ENCODE measurements around the gene CSF1.

Gene CSF1

GRCh38 chr1:109923131-109923945 is 12.7 kb downstream of the CSF1 start:
- DNase-seq = no peak

GRCh38 chr1:109923946-109924275 is 13.3 kb downstream of the CSF1 start:
- DNase-seq = no peak

- DNase-seq = no peak
These were observed 13.7 kb downstream of the CSF1 start for GRCh38 chr1:109924316-109924715.

GRCh38 chr1:109925159-109925990 is 14.7 kb downstream of the CSF1 start:
- DNase-seq = no peak

- DNase-seq = no peak
These were observed 16.1 kb downstream of the CSF1 start for GRCh38 chr1:109926662-109927300.

GRCh38 chr1:109927356-109927755 is 16.7 kb downstream of the CSF1 start:
- no peak for DNase-seq

- DNase-seq = no peak
These were observed 17.3 kb downstream of the CSF1 start for GRCh38 chr1:109927911-109928321.

GRCh38 chr1:109928591-109929111 is 18.0 kb downstream of the CSF1 start:
- DNase-seq = no peak

- DNase-seq = no peak
These were observed 18.5 kb downstream of the CSF1 start for GRCh38 chr1:109929170-109929569.

- DNase-seq = no peak
These were observed 19.1 kb downstream of the CSF1 start for GRCh38 chr1:109929588-109930251.

- no peak for DNase-seq
These were observed 19.8 kb downstream of the CSF1 start for GRCh38 chr1:109930252-109930993.

- no peak for DNase-seq
These were observed 20.6 kb downstream of the CSF1 start for GRCh38 chr1:109931189-109931731.

- no peak for DNase-seq
These were observed 21.4 kb downstream of the CSF1 start for GRCh38 chr1:109931911-109932636.

- DNase-seq = no peak
These were observed 22.0 kb downstream of the CSF1 start for GRCh38 chr1:109932679-109933078.

- DNase-seq = no peak
These were observed 23.4 kb downstream of the CSF1 start for GRCh38 chr1:109933856-109934711.

- no peak for DNase-seq
These were observed 24.8 kb downstream of the CSF1 start for GRCh38 chr1:109935451-109935900.

GRCh38 chr1:109937738-109938137 is 27.1 kb downstream of the CSF1 start:
- DNase-seq = no peak

- no peak for DNase-seq
These were observed 27.9 kb downstream of the CSF1 start for GRCh38 chr1:109938556-109938955.

- DNase-seq = no peak
These were observed 31.8 kb downstream of the CSF1 start for GRCh38 chr1:109942434-109942833.

GRCh38 chr1:109944541-109944940 is 33.9 kb downstream of the CSF1 start:
- DNase-seq = no peak

Measured in NK-92 treated with Interleukin-12 subunit alpha and Interleukin-12 subunit beta, amount 100 ng/mL, for 24 hours (cell line).